ENCODE data around the gene DOK7. TPM values are rescaled to one million over a fixed set of nuclear protein-coding genes. Genes with fewer than 3 reads are reported as not detected.

The DOK7 gene
- total RNA-seq, 1 donor from 2014 or later, result 0.72 TPM

GRCh38 chr4:3437998-3438846, 24.9 kb upstream of the DOK7 start:
- DNase-seq (ENCODE audit: extremely low spot score, unreplicated experiment), result no peak
- Mint-ChIP-seq H3K27me3 (no peaks in the 10 kb centered on the region), H3K4me3 (no peak overlapping the region), H3K36me3 (no peaks in the 10 kb centered on the region), H3K9me3 (no peaks in the 10 kb centered on the region), H3K4me1 (ENCODE audit: unreplicated experiment) (no peaks in the 10 kb centered on the region), H3K27ac (peak overlapping the region; percentile 43)
- no peak for TF ChIP-seq CTCF (conservative IDR thresholded peaks at IDR 0.05)

GRCh38 chr4:3438847-3439180, 24.3 kb upstream of the DOK7 start:
- Mint-ChIP-seq H3K4me1 (ENCODE audit: unreplicated experiment) (no peaks in the 10 kb centered on the region), H3K27ac (no peak overlapping the region), H3K4me3 (no peak overlapping the region), H3K36me3 (no peaks in the 10 kb centered on the region), H3K27me3 (no peaks in the 10 kb centered on the region), H3K9me3 (no peaks in the 10 kb centered on the region)
- DNase-seq (ENCODE audit: extremely low spot score, unreplicated experiment), result no peak
- no peak for TF ChIP-seq CTCF (conservative IDR thresholded peaks at IDR 0.05)

GRCh38 chr4:3439391-3439790, 23.7 kb upstream of the DOK7 start:
- Mint-ChIP-seq H3K9me3 (no peaks in the 10 kb centered on the region), H3K27ac (no peak overlapping the region), H3K27me3 (no peaks in the 10 kb centered on the region), H3K4me1 (ENCODE audit: unreplicated experiment) (no peaks in the 10 kb centered on the region), H3K4me3 (no peak overlapping the region), H3K36me3 (no peaks in the 10 kb centered on the region)
- TF ChIP-seq CTCF (conservative IDR thresholded peaks at IDR 0.05), result no peak
- no peak for DNase-seq (ENCODE audit: extremely low spot score, unreplicated experiment)

- DNase-seq (ENCODE audit: extremely low spot score, unreplicated experiment), result no peak
- Mint-ChIP-seq H3K27me3 (no peaks in the 10 kb centered on the region), H3K36me3 (no peaks in the 10 kb centered on the region), H3K4me1 (ENCODE audit: unreplicated experiment) (no peaks in the 10 kb centered on the region), H3K9me3 (no peaks in the 10 kb centered on the region), H3K4me3 (no peak overlapping the region), H3K27ac (no peak overlapping the region)
- TF ChIP-seq CTCF (conservative IDR thresholded peaks at IDR 0.05), result no peak
Measured at GRCh38 chr4:3440011-3440410, 23.1 kb upstream of the DOK7 start.

- Mint-ChIP-seq H3K27me3 (no peaks in the 10 kb centered on the region), H3K36me3 (no peaks in the 10 kb centered on the region), H3K9me3 (no peaks in the 10 kb centered on the region), H3K4me1 (ENCODE audit: unreplicated experiment) (no peaks in the 10 kb centered on the region), H3K4me3 (no peak overlapping the region), H3K27ac (no peak overlapping the region)
- no peak for TF ChIP-seq CTCF (conservative IDR thresholded peaks at IDR 0.05)
- DNase-seq (ENCODE audit: extremely low spot score, unreplicated experiment), result no peak
Measured at GRCh38 chr4:3440979-3441500, 22.1 kb upstream of the DOK7 start.

Data from type B pancreatic cell (in vitro differentiated cells).